HUES6 (cell line): ENCODE data around the gene MYO5A.
A peak's percentile ranks its signal among the peaks of the same experiment; 100 is the strongest.

Source experiments
- H3K27ac ChIP-seq: 2 replicates; pipeline ENCODE4 v1.7.0; 2013; ENCODE audit warnings: low read depth, mild to moderate bottlenecking, low read length, inconsistent platforms
- H3K27me3 ChIP-seq: 2 replicates; pipeline ENCODE4 v1.6.1; 2013; ENCODE audit warnings: low read length; ENCODE audit not compliant: control insufficient read depth, insufficient read depth
- H3K36me3 ChIP-seq: 2 replicates; pipeline ENCODE4 v1.6.1; 2013; ENCODE audit warnings: low read length; ENCODE audit not compliant: control insufficient read depth, insufficient read depth
- H3K4me1 ChIP-seq: 2 replicates; pipeline ENCODE4 v1.6.1; 2013; ENCODE audit warnings: low read length; ENCODE audit not compliant: control insufficient read depth, insufficient read depth
- H3K4me3 ChIP-seq: 2 replicates; pipeline ENCODE4 v1.5.1; 2013; ENCODE audit warnings: low read depth, low read length
- H3K9ac ChIP-seq: one replicate; pipeline ENCODE4 v1.6.1; 2013; ENCODE audit warnings: mild to moderate bottlenecking, low read length
- H3K9me3 ChIP-seq: 2 replicates; pipeline ENCODE4 v1.6.1; 2013; ENCODE audit warnings: low read depth, low read length; ENCODE audit not compliant: control insufficient read depth, insufficient read depth

MYO5A gene

GRCh38 chr15:52301265-52301847 lies 227.3 kb downstream of the MYO5A start:
- Histone ChIP-seq H3K27me3 (no peaks in the 10 kb centered on the region), H3K4me1 (peaks cover 10% of the 10 kb centered on the region), H3K9me3 (no peaks in the 10 kb centered on the region), H3K4me3 (no peak overlapping the region), H3K36me3 (no peaks in the 10 kb centered on the region), H3K27ac (no peak overlapping the region), H3K9ac (no peak overlapping the region)

- peaks cover 6% of the 10 kb centered on the region; the same call in 1 of the 2 replicates for H3K27me3 ChIP-seq
- H3K27ac ChIP-seq: no peak within 1 kb of the TSS
- no peaks in the 10 kb centered on the region; the same call in 1 of the 2 replicates for H3K4me1 ChIP-seq
- no peaks in the 10 kb centered on the region for H3K9me3 ChIP-seq
- H3K36me3 ChIP-seq: peaks cover 4% of the 10 kb centered on the region; the same call in 1 of the 2 replicates
- peak within 1 kb of the TSS; percentile 69 for H3K9ac ChIP-seq
- H3K4me3 ChIP-seq: peak within 1 kb of the TSS; percentile 76
Observed at GRCh38 chr15:52295421-52296001, 233.2 kb downstream of the MYO5A start, which contains the start of gene MYO5C. TSS of gene MYO5C (minus strand) at chr15:52295804. CDS start at chr15:52295636, 168 bp downstream.

- H3K36me3 ChIP-seq: peaks cover 4% of the 10 kb centered on the region; the same call in 1 of the 2 replicates
- H3K4me1 ChIP-seq: peaks cover 2% of the 10 kb centered on the region; the same call in 1 of the 2 replicates
- H3K27ac ChIP-seq: no peak overlapping the region
- peak overlapping the region; percentile 69 for H3K9ac ChIP-seq
- peaks cover 6% of the 10 kb centered on the region; the same call in 1 of the 2 replicates for H3K27me3 ChIP-seq
- H3K4me3 ChIP-seq: peak overlapping the region; percentile 76
- H3K9me3 ChIP-seq: no peaks in the 10 kb centered on the region
Observed at GRCh38 chr15:52294881-52295420, 233.7 kb downstream of the MYO5A start.

GRCh38 chr15:52292780-52293392 lies 235.8 kb downstream of the MYO5A start:
- H3K9me3 ChIP-seq: no peaks in the 10 kb centered on the region
- no peak overlapping the region for H3K4me3 ChIP-seq
- no peak overlapping the region for H3K27ac ChIP-seq
- no peak overlapping the region for H3K9ac ChIP-seq
- H3K27me3 ChIP-seq: peaks cover 6% of the 10 kb centered on the region; the same call in 1 of the 2 replicates
- peaks cover 15% of the 10 kb centered on the region for H3K4me1 ChIP-seq
- peaks cover 4% of the 10 kb centered on the region; the same call in 1 of the 2 replicates for H3K36me3 ChIP-seq

- Histone ChIP-seq H3K27ac (no peak overlapping the region), H3K36me3 (peaks cover 6% of the 10 kb centered on the region; the same call in 1 of the 2 replicates)
Observed at GRCh38 chr15:52291204-52291603, 237.5 kb downstream of the MYO5A start.

GRCh38 chr15:52290800-52291199 lies 237.9 kb downstream of the MYO5A start:
- H3K36me3 ChIP-seq: peaks cover 6% of the 10 kb centered on the region; the same call in 1 of the 2 replicates
- no peak overlapping the region for H3K9ac ChIP-seq
- peaks cover 16% of the 10 kb centered on the region for H3K4me1 ChIP-seq
- no peak overlapping the region for H3K27ac ChIP-seq
- 0 out of 2 replicates have a peak, but pooled peaks cover 4% of the 10 kb centered on the region for H3K9me3 ChIP-seq
- H3K27me3 ChIP-seq: peaks cover 6% of the 10 kb centered on the region; the same call in 1 of the 2 replicates
- no peak overlapping the region for H3K4me3 ChIP-seq

More at GRCh38 chr15:52291204-52291603, 237.5 kb downstream of the MYO5A start:
- H3K27me3 ChIP-seq: peaks cover 6% of the 10 kb centered on the region; the same call in 1 of the 2 replicates
- H3K4me3 ChIP-seq: no peak overlapping the region
- 0 out of 2 replicates have a peak, but pooled peaks cover 4% of the 10 kb centered on the region for H3K9me3 ChIP-seq
- no peak overlapping the region for H3K9ac ChIP-seq
- H3K4me1 ChIP-seq: peaks cover 16% of the 10 kb centered on the region

- H3K9me3 ChIP-seq: peaks cover 7% of the 10 kb centered on the region; the same call in 1 of the 2 replicates
- peaks cover 16% of the 10 kb centered on the region for H3K4me1 ChIP-seq
- H3K27ac ChIP-seq: no peak overlapping the region
- H3K9ac ChIP-seq: no peak overlapping the region
- H3K4me3 ChIP-seq: no peak overlapping the region
- H3K27me3 ChIP-seq: peaks cover 6% of the 10 kb centered on the region; the same call in 1 of the 2 replicates
- H3K36me3 ChIP-seq: peaks cover 6% of the 10 kb centered on the region; the same call in 1 of the 2 replicates
Observed at GRCh38 chr15:52290329-52290728, 238.4 kb downstream of the MYO5A start.

GRCh38 chr15:52289629-52290081 lies 239.0 kb downstream of the MYO5A start:
- peaks cover 16% of the 10 kb centered on the region for H3K4me1 ChIP-seq

GRCh38 chr15:52288986-52289385 lies 239.7 kb downstream of the MYO5A start:
- Histone ChIP-seq H3K9ac (no peak overlapping the region), H3K27ac (no peak overlapping the region)

More at GRCh38 chr15:52289629-52290081, 239.0 kb downstream of the MYO5A start:
- Histone ChIP-seq H3K36me3 (peaks cover 6% of the 10 kb centered on the region; the same call in 1 of the 2 replicates), H3K4me3 (no peak overlapping the region), H3K27me3 (peaks cover 1% of the 10 kb centered on the region; the same call in 1 of the 2 replicates), H3K9ac (no peak overlapping the region), H3K9me3 (peaks cover 9% of the 10 kb centered on the region; the same call in 1 of the 2 replicates), H3K27ac (no peak overlapping the region)

GRCh38 chr15:52288051-52288942 lies 240.4 kb downstream of the MYO5A start:
- Histone ChIP-seq H3K36me3 (peaks cover 6% of the 10 kb centered on the region; the same call in 1 of the 2 replicates), H3K27ac (no peak overlapping the region), H3K9ac (no peak overlapping the region), H3K4me1 (peaks cover 16% of the 10 kb centered on the region), H3K4me3 (no peak overlapping the region), H3K27me3 (no peaks in the 10 kb centered on the region), H3K9me3 (peaks cover 9% of the 10 kb centered on the region; the same call in 1 of the 2 replicates)

More at GRCh38 chr15:52288986-52289385, 239.7 kb downstream of the MYO5A start:
- no peaks in the 10 kb centered on the region; the same call in 1 of the 2 replicates for H3K27me3 ChIP-seq
- peaks cover 6% of the 10 kb centered on the region; the same call in 1 of the 2 replicates for H3K36me3 ChIP-seq
- H3K4me1 ChIP-seq: peaks cover 16% of the 10 kb centered on the region
- H3K4me3 ChIP-seq: no peak overlapping the region
- peaks cover 9% of the 10 kb centered on the region; the same call in 1 of the 2 replicates for H3K9me3 ChIP-seq
